Measurements from ENCODE around the gene EFEMP1.
A peak's percentile ranks its signal among the peaks of the same experiment; 100 is the strongest.

Gene EFEMP1

GRCh38 chr2:55875434-55876135, 48.0 kb downstream of the EFEMP1 start:
- H3K4me3 ChIP-seq (ENCODE audit: low read depth, low read length), result no peak overlapping the region
- peak; percentile 5 for DNase-seq (ENCODE audit: low read depth)
- no peak for TF ChIP-seq CTCF (IDR thresholded peaks at IDR 0.05; ENCODE audit: low read depth, low read length, missing control alignments)

- TF ChIP-seq CTCF (IDR thresholded peaks at IDR 0.05; ENCODE audit: low read depth, low read length, missing control alignments), result no peak
- no peak overlapping the region for H3K4me3 ChIP-seq (ENCODE audit: low read depth, low read length)
- no peak for DNase-seq (ENCODE audit: low read depth)
Measured at GRCh38 chr2:55874338-55874737, 49.2 kb downstream of the EFEMP1 start.

- no peak overlapping the region for H3K4me3 ChIP-seq (ENCODE audit: low read depth, low read length)
- TF ChIP-seq CTCF (IDR thresholded peaks at IDR 0.05; ENCODE audit: low read depth, low read length, missing control alignments), result no peak
- DNase-seq (ENCODE audit: low read depth), result no peak
Measured at GRCh38 chr2:55871637-55872036, 51.9 kb downstream of the EFEMP1 start.

GRCh38 chr2:55869637-55870325, 53.8 kb downstream of the EFEMP1 start:
- H3K4me3 ChIP-seq (ENCODE audit: low read depth, low read length), result no peak overlapping the region
- no peak for DNase-seq (ENCODE audit: low read depth)
- no peak for TF ChIP-seq CTCF (IDR thresholded peaks at IDR 0.05; ENCODE audit: low read depth, low read length, missing control alignments)

GRCh38 chr2:55865096-55865835, 58.3 kb downstream of the EFEMP1 start:
- TF ChIP-seq CTCF (IDR thresholded peaks at IDR 0.05; ENCODE audit: low read depth, low read length, missing control alignments), result no peak
- no peak overlapping the region for H3K4me3 ChIP-seq (ENCODE audit: low read depth, low read length)
- no peak for DNase-seq (ENCODE audit: low read depth)

- H3K4me3 ChIP-seq (ENCODE audit: low read depth, low read length), result no peak overlapping the region
- no peak for TF ChIP-seq CTCF (IDR thresholded peaks at IDR 0.05; ENCODE audit: low read depth, low read length, missing control alignments)
- no peak for DNase-seq (ENCODE audit: low read depth)
Measured at GRCh38 chr2:55864351-55865084, 59.1 kb downstream of the EFEMP1 start.
